Measurements from ENCODE around the gene SSBP2.

DNA sequence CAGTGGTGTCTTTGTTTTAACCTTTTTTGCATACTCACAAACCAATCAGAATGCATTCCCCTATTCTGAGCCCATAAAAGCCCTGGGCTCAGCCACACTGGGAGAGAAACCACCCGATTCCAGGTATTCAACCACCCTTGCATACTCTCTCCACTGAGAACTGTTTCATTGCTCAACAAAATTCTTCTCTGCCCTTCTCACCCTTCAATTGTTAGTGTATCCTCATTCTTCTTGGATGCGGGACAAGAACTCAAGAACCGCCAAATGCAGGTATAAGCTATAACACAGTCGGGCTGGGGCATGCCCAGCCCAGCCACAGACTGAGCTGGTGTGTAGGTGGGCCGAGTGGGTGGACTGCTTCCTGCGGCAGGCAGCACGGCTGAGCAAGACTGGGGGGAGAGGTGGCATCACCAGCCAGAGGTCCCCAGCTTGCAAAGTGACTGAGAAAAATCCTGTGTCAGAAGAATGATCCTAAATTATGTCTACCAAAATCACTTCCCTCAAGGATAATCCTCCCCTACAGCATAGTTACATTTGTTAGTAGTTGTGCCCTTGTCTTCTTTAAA is 141.0 kb downstream of the SSBP2 start:
- TF ChIP-seq, protein P1, sequence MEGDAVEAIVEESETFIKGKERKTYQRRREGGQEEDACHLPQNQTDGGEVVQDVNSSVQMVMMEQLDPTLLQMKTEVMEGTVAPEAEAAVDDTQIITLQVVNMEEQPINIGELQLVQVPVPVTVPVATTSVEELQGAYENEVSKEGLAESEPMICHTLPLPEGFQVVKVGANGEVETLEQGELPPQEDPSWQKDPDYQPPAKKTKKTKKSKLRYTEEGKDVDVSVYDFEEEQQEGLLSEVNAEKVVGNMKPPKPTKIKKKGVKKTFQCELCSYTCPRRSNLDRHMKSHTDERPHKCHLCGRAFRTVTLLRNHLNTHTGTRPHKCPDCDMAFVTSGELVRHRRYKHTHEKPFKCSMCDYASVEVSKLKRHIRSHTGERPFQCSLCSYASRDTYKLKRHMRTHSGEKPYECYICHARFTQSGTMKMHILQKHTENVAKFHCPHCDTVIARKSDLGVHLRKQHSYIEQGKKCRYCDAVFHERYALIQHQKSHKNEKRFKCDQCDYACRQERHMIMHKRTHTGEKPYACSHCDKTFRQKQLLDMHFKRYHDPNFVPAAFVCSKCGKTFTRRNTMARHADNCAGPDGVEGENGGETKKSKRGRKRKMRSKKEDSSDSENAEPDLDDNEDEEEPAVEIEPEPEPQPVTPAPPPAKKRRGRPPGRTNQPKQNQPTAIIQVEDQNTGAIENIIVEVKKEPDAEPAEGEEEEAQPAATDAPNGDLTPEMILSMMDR (IDR thresholded peaks at IDR 0.05), result no peak
- no peak for TF ChIP-seq POLR2A (IDR thresholded peaks at IDR 0.05)

Measured in esophagus squamous epithelium (tissue), 4 donors.